ENCODE results near the gene CD81. TPM values are rescaled to one million over a fixed set of nuclear protein-coding genes. Genes with fewer than 3 reads are reported as not detected.

Gene CD81
- total RNA-seq, 1 donor from 2014 or later = 350 TPM

GRCh38 chr11:2399488-2400068, 22.5 kb downstream of the CD81 start:
- H3K4me1 Mint-ChIP-seq (ENCODE audit: unreplicated experiment) = peaks cover 4% of the 10 kb centered on the region
- TF ChIP-seq CTCF (conservative IDR thresholded peaks at IDR 0.05) = no peak
- no peak for DNase-seq (ENCODE audit: extremely low spot score, unreplicated experiment)
- H3K9me3 Mint-ChIP-seq = no peaks in the 10 kb centered on the region
- H3K4me3 Mint-ChIP-seq = peak overlapping the region; percentile 91
- peaks cover 3% of the 10 kb centered on the region for H3K36me3 Mint-ChIP-seq
- no peaks in the 10 kb centered on the region for H3K27me3 Mint-ChIP-seq
- H3K27ac Mint-ChIP-seq = peak overlapping the region; percentile 70

DNA sequence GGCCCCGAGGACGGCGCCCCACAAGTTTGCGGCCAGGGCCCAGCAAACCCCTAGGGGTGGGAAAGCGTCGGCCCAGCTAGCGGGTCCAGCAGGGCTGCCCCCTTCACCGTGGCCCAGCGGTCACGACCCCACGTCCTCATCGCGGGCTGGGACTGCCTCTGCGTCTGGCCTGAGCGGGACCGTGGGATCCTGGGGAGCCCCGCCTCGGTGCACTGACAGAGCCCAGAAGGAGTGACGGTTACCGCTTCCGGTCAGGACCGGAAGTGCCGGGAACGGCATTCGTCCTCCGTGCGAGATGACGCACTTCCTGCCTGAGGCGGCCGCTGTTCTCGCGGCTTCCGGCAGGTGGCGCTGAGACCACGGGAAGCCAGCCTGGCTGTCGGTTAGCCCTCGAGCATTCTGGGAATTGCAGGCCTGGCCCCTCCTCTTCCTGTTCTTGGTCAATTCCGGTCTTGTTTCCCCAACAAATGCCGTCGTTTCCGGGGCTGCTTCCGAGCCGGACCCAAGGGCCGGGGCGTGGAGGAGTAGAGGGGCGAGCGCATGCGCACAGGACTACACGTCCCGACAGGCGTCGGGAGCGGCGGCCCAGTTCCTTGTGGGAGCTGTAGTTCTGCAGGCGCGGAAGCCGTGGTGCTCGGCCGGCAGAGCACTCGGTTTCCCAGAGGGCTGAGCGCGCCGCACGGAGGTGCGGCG, 23.1 kb downstream of the CD81 start, which contains the start of gene TSSC4:
Gene TSSC4 (plus strand): TSS at position 682 of the 693 bp plus-strand sequence. CDS start 1,884 bp downstream, outside the sequence.
- DNase-seq (ENCODE audit: extremely low spot score, unreplicated experiment) = peak; percentile 100
- Mint-ChIP-seq H3K9me3 (no peaks in the 10 kb centered on the region), H3K27me3 (no peaks in the 10 kb centered on the region), H3K36me3 (peaks cover 3% of the 10 kb centered on the region), H3K4me1 (ENCODE audit: unreplicated experiment) (peaks cover 4% of the 10 kb centered on the region), H3K4me3 (peak within 1 kb of the TSS; percentile 91), H3K27ac (peak within 1 kb of the TSS; percentile 95)
- TF ChIP-seq CTCF (conservative IDR thresholded peaks at IDR 0.05) = peak; percentile 99

- DNase-seq (ENCODE audit: extremely low spot score, unreplicated experiment) = no peak
- no peak for TF ChIP-seq CTCF (conservative IDR thresholded peaks at IDR 0.05)
- Mint-ChIP-seq H3K9me3 (no peaks in the 10 kb centered on the region), H3K4me3 (peak overlapping the region; percentile 91), H3K36me3 (peaks cover 3% of the 10 kb centered on the region), H3K27me3 (no peaks in the 10 kb centered on the region), H3K27ac (peak overlapping the region; percentile 95), H3K4me1 (ENCODE audit: unreplicated experiment) (peaks cover 4% of the 10 kb centered on the region)
Observed at GRCh38 chr11:2400762-2401435, 23.8 kb downstream of the CD81 start.

GRCh38 chr11:2401436-2401984, 24.4 kb downstream of the CD81 start:
- Mint-ChIP-seq H3K27ac (peak overlapping the region; percentile 95), H3K4me1 (ENCODE audit: unreplicated experiment) (peaks cover 4% of the 10 kb centered on the region), H3K27me3 (no peaks in the 10 kb centered on the region), H3K9me3 (no peaks in the 10 kb centered on the region), H3K36me3 (peaks cover 3% of the 10 kb centered on the region), H3K4me3 (peak overlapping the region; percentile 91)
- no peak for DNase-seq (ENCODE audit: extremely low spot score, unreplicated experiment)
- TF ChIP-seq CTCF (conservative IDR thresholded peaks at IDR 0.05) = no peak

GRCh38 chr11:2402106-2402505, 25.0 kb downstream of the CD81 start:
- no peak for TF ChIP-seq CTCF (conservative IDR thresholded peaks at IDR 0.05)
- peak overlapping the region; percentile 95 for H3K27ac Mint-ChIP-seq
- H3K36me3 Mint-ChIP-seq = peaks cover 3% of the 10 kb centered on the region
- no peaks in the 10 kb centered on the region for H3K27me3 Mint-ChIP-seq
- DNase-seq (ENCODE audit: extremely low spot score, unreplicated experiment) = no peak
- H3K4me3 Mint-ChIP-seq = peak overlapping the region; percentile 91
- H3K4me1 Mint-ChIP-seq (ENCODE audit: unreplicated experiment) = peaks cover 4% of the 10 kb centered on the region
- no peaks in the 10 kb centered on the region for H3K9me3 Mint-ChIP-seq

All from type B pancreatic cell (in vitro differentiated cells).